ENCODE results near the gene SLC39A11.

SLC39A11 gene

DNA sequence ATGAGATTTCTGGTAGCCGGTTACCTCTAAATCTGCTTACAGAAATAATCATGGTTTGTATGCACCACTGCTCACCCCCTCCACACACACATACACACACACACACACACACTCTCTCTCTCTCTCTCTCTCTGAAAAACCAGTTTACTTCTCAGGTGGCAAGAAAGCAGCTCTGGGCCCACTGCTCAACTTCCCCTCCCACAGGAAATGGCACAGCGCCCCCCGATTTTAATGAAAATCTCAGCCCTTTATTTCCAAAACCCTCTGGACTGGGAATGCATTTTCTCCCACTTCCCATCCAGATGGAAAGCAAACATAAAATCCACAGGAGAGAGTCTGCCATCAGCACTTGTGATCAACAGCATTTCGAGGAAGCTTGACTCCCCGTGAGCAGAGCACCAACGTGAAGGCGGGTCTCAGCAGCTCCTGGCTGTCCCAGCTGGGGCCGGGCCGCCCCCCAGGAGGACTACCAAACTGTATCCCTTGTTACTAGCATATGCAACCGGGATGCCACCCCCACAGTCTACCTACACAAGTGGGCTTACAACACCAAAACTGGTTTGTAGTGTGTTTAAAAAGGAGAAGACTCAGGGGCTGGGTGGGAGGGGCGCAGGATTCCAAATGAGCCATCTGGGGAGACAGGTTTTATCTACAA, 121.1 kb downstream of the SLC39A11 start:
- no peak for DNase-seq

DNA sequence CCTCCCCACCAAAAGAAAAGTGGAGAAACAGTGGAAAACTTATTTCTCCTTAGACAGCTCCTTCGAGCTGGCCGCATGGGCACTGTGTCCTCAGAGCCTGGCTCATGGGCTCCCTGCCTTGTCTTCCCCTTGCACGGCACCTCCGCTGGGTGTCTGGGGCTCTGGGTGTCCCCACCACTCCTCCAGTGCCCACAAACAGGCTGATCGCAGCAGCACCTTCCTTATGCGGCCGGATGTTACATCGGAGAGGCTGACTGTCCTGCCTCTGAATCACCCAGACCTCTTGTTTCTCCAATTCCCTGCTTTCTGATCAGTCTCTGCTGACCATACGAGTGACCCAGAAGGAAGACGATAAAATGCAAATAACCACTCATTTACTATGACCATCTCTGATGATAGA, 121.7 kb downstream of the SLC39A11 start:
- no peak for DNase-seq

DNA sequence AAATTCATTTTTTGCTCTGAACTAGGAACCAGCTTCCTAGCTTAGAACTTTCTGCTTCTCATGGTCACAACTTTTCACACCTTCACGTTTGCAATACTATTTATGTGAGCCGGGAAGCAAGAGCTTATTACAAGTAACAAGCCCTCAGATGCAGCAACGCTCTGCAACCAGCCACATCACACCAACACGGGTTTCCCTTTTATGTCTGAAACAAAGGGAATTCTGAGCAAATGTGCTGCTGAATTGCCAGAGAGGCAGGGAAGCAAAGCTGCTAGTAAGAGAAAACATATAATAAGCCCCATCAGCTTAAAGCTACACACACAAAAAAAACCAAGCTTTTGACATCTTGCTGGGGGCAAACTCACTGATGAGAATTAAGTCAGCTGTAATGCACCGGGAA, 122.2 kb downstream of the SLC39A11 start:
- no peak for DNase-seq

DNA sequence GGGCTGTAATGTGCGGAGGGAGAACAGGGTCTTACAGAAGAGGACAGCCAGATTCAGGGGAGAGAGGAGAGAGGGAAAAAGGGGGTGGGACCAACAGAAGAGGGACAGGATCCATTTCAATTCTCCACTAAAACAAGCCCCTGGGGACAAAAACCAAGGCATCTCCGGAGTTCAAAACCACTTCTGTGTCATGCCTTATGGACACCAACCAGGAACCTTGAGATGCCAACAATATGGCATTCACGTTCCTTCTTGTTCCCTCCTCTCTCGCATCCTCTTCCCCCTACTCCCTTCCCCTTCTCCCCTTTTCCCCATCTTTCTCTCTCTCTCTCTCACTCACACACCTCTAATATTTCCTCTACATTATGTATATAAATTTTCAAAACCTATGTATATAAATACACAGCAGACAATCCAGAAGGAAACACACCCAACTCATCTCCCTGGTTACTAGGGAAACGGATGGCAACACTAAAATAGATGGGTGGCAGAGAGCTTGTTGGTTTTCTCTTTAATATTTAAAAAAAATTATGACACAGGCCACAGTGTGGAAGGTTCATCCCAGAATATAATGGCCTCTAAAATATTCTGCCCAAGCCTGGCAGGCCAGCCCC, 123.1 kb downstream of the SLC39A11 start:
- no peak for DNase-seq

DNA sequence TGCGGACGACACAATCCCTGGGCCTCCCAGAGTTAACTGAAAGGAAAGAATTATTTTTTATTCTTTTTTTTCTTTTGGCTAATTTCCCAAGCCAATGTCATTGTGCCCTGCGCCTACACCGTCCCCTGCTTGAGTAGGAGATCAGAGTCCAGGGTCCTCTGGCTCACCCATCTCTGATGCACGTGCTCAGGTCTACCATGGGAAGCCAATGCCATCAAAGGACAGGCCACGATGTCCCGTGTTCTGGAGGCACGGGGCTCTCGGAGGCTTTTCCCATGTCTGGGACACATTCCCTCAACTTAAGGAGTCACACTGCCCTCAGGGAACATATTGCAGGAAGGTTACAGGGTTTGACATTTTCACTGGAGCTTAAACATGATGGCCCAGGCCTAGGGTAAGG, 123.7 kb downstream of the SLC39A11 start:
- DNase-seq: no peak

DNA sequence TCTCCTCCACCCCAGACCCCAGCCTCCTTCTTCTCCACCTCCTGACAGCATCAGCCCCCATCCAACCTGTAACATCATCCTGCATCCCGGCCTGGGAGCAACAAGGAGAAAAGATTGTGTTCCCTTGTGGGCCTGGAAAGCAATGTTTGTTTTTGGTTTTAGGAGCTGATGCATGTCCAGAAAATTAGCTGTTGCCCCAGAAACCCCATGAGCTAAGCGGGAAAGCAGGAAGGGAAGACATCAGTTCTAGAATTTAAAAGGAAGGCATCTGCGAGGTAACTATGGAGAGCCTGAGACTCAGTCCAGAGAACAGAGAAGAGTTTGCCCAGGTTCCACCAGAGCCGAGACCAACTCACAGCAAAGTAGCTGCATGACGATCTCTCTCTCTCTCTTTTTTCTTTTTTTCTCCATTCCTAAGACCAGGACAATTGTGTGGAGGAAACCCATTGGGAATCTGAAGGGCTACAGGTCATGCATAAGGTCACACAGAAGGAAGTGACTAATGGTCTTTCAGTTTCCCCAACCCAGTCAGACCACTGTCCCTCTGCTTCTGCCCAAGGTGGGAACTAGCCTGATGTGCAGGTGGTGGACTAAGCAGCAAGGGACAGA, 124.4 kb downstream of the SLC39A11 start:
- DNase-seq: no peak

DNA sequence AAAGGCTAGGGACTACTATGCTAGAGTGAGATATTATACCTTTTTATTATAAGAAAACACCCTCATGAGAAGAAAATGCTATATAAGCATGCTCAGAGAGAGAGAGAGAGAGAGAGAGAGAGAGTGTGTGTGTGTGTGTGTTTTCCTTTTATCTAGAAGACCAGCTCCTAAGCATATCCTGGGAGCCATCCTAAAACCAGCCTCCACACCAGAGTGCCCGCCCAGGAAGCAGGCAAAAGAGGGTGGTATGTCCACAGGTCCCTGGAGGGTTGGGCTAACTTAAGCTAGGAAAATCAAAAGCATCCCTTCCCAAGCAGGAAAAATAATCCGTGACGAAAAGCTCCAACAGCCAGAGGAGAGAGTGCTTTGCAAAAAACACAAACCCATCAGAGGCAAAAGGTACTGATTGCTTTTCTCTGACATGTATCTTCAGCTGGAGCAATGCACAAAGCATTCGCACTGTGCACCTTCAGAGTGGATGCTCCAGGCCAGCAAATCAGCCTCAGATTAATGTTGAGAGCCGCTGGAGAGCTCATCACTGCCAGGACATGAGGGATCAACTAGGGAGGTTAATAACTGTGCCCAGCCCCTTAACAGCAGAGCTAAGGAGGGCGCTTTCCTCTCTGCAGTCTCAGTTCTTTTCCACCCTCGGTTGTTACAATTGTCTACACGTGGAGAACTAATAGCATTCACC, 125.1 kb downstream of the SLC39A11 start:
- DNase-seq: no peak

DNA sequence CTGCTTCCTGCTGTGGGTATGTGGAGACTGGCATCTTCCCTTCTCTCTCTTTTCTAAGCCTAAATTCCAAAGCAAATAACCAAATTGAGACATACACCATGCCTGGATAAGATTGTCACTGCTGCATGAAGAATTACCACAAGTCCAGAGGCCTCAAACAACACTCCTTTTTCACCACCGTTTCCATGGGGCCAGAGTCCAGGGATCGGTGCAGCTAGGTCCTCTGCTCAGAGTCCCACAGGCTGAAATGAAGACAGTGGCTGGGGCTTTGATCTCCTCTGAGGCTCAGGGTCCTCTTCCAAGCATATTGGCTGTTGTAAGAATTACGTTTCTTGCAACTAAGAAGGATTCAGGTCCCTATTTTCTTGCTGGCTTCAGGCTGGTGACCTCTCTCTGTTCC, 130.4 kb downstream of the SLC39A11 start:
- DNase-seq: no peak

DNA sequence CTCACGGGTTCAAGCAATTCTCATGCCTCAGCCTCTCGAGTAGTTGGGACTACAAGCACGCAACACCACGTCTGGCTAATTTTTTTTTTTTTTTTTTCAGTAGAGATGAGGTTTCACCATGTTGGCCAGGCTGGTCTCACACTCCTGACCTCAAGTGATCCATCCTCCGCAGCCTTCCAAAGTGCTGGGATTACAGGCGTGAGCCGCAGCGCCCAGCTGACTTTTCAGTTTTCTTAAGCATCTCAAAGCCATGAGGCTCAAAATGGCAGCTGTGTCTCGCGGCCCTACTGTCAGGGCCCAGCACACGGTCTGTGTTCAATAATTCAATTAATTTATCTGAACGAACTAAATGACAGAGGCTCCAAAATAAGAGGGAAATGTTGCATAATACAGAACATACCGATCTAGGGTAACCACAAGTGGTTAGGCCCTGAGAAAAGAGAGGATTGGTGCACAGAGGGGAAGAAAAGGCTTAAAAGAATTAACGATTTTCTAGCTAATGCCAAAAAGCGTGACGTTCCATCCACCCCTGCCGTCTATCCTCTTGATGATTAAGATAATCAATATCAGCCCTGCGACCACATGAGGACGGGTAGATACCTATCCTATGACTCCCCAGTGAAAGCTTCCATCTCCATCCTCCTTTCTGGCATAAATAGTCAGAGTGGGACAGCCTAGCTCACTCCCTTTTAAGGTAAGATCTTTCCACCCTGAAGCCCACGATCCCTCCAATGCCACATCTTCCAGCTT, 136.9 kb downstream of the SLC39A11 start:
- DNase-seq: no peak

DNA sequence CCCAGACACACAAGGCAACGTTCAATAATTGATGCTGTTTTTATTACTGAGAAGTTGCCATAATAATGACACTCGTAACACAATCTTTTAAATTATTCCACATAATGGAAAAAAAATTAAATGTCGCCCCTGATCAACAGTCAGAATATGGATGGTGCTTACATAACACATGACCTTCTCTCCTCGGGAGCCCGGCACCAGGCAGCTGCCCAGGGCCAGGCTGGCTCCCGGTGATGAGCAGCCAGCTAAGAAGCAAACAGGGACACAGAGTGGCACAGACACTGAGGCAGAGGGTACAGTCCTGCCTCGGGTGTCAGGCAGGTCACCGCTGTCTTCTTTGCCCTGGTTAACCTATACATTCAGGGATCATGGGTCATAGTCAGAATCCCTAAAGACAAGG, 137.9 kb downstream of the SLC39A11 start:
- DNase-seq: no peak

DNA sequence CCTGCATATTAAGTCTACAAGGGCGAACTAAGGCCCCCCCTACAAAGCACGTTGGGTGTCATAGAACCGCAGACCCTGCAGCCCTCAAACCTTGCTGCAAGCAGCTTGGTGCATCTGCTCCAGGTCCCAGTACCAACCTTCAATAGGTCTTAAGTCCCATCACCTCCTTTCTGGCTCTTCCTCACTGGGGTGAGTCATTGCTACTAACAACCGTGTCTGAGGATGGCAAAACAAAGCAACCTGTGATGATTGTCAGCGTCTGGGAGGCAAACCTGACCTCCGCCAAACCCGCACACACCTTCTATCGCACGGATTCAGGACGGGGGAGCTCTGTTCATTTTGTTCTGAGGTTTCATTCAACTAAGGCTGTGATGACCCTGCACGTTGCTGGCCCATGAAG, 138.9 kb downstream of the SLC39A11 start:
- DNase-seq: no peak

DNA sequence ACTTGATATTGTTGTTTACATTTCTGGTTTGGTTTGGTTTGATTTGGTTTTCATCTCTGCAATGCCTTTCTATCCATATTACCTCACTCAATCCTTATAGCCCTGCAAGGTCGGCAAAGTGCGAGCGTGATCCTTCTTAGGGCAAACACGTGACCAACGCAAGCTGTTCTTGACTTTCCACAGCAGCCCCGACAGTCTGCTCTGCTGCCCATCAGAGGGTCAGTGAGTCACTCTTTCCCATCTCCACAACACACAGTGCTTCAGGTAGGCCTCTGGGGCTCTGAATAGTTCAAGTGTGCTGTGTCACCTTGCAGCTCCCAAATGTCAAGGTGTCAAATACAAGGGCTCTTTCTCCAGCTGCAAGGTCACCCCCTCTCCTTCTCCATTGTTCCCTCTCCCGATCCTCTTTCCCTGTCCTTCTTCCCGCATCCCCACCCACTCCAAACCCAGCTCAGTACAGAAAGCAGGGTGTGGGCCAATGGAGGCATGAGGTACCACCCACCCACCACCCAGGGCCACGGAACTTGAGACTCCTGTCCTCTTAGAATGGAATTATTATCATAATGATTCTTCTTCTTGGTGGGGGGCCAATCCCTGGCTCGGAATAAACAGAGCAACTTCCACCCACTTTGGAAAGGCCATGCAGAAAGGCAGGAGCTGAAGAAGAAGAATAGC, 139.7 kb downstream of the SLC39A11 start:
- no peak for DNase-seq

DNA sequence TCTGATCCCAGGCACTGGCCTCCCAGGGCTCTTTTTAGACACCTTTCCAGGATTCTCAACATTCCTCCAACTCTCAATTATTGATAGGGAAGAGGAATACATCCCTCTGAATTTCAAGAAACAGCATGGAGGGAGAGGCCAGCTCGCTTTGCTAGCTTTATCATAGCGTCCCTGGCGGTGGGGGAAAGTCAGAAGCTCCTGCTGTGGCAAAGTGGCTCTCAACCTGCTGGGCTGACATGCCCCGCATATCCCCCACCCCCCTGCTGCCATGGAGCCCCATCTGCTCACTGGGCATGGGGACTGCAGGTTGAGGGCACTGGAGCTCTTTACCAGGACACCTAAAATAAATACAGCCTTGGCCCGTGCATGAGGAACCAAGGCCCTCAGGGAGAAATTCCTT, 140.3 kb downstream of the SLC39A11 start:
- DNase-seq: no peak

DNA sequence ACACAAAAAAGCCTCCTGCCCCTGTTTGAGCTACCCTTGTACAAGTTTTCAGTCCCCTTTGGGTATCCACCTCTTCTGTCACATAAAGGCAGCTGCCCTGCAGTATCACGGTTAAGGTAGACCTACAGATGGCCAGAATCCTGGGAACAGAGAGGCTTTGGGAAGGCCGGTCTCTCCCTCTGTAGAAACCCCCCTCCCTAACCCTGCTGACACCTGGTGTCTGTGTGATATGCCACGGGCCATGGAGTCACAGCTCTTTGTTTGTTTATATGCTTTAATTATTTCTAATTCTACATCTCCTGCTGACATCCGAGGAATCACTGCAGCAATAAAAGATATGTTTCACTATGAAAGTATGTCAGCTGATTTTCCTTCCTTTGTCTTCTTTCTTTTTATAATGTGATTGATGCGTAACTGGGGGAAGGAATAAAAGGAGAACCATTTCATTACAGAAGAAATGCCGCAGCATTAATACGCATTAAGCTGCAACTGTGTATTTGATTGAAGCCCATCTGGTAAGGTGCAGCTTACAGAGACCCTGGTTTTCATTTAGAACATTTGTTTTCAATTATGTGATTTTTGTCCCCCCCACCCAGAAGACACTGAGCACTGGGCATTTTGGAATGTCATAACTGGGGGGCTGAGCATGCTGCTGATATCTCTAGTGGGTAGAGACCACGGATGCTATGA, 142.1 kb downstream of the SLC39A11 start:
- peak; percentile 20 for DNase-seq

DNA sequence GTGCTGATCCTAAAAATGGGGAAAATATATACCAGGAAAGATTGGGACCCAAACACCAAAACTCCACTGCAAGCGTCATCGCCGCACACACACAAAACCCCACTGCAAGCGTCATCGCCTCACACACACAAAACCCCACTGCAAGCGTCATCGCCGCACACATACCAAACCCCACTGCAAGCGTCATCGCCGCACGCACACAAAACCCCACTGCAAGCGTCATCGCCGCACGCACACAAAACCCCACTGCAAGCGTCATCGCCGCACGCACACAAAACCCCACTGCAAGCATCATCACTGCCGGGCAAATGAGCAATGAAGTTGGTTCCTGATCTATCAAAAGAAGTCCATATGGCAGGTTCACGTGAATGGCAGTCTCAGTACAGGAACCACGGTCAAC, 144.4 kb downstream of the SLC39A11 start:
- DNase-seq: no peak

DNA sequence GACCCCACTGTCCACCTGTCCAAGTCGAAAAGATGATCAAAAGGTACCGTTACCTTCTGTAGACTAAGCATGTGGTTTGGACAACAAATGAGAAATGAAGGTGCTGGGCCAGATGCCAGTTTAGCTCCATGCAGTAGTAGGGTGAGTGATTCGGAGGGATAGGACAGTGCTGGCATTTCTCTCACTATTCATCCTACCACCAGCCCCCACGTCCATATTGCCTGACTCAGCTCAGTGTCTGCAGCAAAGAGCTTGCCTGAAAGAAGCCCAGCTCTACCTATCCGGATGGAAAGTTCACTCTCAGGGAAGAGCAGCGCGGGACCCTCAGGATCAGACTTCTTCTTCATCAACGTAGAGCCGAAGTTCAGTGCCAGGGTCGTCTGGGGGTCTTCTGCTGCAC, 145.0 kb downstream of the SLC39A11 start:
- no peak for DNase-seq

DNA sequence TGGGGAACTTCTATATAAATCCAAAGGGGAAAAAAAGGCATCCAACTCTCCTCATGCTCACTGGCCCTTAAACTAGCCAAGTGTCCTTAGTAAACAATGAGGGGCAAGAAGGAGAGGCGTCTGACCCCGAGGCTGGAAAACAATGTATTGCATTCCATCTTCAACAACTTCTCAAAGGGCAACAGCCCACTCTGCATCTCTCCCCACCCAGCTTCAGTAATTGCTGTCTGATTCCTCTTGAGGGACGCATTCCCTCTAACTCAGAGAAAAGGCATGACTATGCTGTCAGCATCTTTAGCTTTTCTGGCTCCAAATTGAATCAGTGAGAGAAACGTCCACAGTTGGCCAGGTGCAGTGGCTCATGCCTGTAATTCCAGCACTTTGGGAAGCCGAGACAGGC, 145.8 kb downstream of the SLC39A11 start:
- DNase-seq: no peak

DNA sequence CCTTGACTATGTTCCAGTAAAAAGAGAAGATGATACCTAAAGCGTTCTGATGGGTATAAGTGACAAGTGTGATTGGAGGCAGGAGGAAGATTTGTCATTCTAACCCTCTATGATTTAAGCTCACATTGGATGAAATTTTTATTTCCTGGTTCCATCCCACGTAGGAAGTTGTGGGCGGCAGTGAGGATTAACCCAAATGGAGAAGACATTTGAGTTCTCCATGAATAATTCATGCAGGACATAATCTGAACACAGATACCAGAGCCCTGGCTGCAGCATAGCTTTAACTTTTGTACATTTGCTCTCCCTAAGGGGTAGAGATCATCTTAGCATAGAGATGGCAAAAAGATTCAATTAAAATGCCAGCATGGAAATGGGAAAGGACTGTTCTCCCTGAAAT, 146.3 kb downstream of the SLC39A11 start:
- no peak for DNase-seq

DNA sequence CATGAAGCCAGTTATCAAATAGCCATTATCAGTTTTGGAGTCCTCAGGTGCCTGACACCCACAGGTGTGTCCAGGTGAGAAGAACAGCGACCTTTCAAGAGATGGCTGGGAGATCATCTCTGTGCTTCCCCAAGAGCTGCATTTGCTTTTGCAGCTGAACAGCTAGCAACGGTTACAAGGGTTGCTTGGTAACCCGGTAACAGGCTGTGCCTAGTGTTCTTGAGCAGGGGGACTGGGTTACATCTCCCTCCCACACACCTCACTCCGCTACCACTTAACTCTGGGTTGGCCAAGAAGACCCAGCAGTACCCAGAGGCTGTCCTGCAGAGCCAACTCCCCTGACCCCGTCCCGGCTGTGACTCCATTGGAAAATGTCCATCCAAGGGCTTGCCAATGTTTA, 147.0 kb downstream of the SLC39A11 start:
- no peak for DNase-seq

DNA sequence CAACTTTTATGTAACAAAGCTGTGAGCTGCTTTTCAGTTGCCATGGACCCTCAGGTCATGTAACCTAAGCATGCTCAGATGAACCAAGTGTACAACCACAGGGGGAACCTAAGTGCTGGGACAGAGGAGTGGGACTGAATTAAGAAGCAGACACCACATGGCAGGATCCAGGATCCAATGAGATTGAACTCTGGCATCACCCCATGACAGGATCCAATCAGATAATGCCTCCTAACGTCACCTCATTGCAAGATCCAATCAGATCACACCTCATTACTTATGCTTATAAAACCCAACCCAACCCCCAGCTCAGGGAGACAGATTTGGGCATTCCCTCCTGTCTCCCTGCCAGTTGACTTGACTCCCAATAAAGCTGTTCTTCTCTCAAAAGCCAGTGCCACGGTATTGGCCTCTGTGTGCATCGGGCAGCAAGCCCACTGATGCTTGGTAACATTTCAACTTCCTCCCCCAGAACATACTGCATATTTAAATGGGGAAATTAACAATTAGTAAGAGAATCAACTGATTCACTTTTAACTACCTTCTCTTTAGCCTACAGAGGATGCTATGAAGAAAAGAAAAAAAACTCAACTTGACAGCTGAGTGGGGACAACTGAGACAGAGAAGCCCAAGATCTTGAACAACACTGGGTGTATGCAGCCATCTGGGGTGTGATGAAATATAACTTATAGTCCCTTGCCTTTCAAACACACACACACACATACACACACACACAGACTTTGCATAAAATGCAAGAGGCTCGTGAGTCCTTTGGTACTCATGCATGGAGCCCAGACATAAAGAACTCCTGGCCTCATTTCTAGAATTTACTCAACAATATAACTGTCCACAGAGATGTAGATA, 148.4 kb downstream of the SLC39A11 start:
- DNase-seq: no peak

DNA sequence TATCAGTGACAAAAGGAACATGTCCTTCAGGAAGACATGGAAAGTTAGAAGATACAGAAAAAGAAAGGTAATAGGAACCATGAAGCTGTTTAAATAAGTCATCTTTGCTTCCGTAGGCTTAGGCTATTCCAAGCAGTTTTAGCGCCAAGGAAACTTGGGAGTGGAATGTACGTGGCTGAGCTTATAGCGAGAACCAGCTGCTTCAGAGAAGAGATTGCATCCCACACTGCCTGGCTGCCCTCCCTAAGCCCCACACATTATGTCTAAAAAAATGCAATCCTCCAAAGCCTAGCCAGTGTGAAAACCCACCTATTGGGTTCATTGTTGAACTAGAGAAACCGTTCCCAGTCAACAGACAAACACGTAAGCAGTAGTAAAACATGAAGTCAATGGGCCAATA, 149.9 kb downstream of the SLC39A11 start:
- no peak for DNase-seq
